Ovary (tissue), 9 donors: Measurements from ENCODE around the gene MRPL2. TPM values are rescaled to one million over a fixed set of nuclear protein-coding genes. Genes with fewer than 3 reads are reported as not detected.

Experiments
- DNase-seq, 5 donors: peaks; one replicate each; pipeline ENCODE4 v3.0.0-alpha.2; 2019 to 2020
- H3K27ac ChIP-seq, 2 donors: fragments of 200-600 bp; one replicate each; pipeline versions ENCODE4 v1.5.1 to v1.8.0; 2019 to 2022
- H3K27me3 ChIP-seq: fragments of 200-600 bp; one replicate; pipeline ENCODE4 v1.8.0; 2022
- H3K36me3 ChIP-seq: fragments of 200-600 bp; sonication (generic); one replicate; pipeline ENCODE4 v1.5.1; 2019
- H3K4me1 ChIP-seq: one replicate; pipeline ENCODE4 v1.8.1; 2013; ENCODE audit warnings: mild to moderate bottlenecking, moderate library complexity; ENCODE audit not compliant: insufficient read depth
- H3K4me3 ChIP-seq: fragments of 200-600 bp; sonication (generic); one replicate; pipeline ENCODE4 v1.5.1; 2017
- H3K9me3 ChIP-seq, 2 donors: fragments of 200-600 bp in 1 of 2; sonication (generic) in 1 of 2; one replicate each; pipeline versions ENCODE4 v1.5.1 to v1.8.1; 2013 to 2019; ENCODE audit warnings: mild to moderate bottlenecking in 1 of 2, moderate library complexity in 1 of 2
- CTCF ChIP-seq, 3 donors: fragments of 450-650 bp in 2 of 3; fragments of 200-600 bp in 1 of 3; IDR thresholded peaks; one replicate each; pipeline versions ENCODE4 v1.5.1 to v1.8.0; 2016 to 2022; ENCODE audit warnings: antibody characterized with exemption in 3 of 3, mild to moderate bottlenecking in 1 of 3
- EP300 ChIP-seq: sonication (generic); formaldehyde crosslinking; IDR thresholded peaks from one replicate; pipeline ENCODE4 v1.6.1; 2017; ENCODE audit warnings: antibody characterized with exemption
- POLR2A ChIP-seq: fragments of 450-650 bp; IDR thresholded peaks from one replicate; pipeline ENCODE4 v1.6.1; 2017; ENCODE audit warnings: antibody characterized with exemption, mild to moderate bottlenecking, moderate library complexity
- WGBS, 3 donors: extraction: QIAGEN DNeasy Blood & Tissue Kit in 1 of 3; methylation state at CpG; one replicate each; pipeline versions ENCODE4 v1.1.5 to v1.1.7; 2013 to 2017; 5-methylcytosine and 5-hydroxymethylcytosine counted together
- intact Hi-C, 4 donors: fragments of 100-400 bp; cut with DNase I; formaldehyde crosslinking; loops; one replicate each; pipeline versions ENCODE4 v1.11.0 to v1.15.1; 2022 to 2023
- polyA plus RNA-seq, 2 donors: library from polyadenylated mRNA; stranded (reverse); fragments of 200-250 nt in 1 of 2; fragments of 350-450 nt in 1 of 2; fragmentation: Illumina TruSeq in 1 of 2; extraction: RNeasy Lipid Tissue Mini Kit (QIAGEN cat#74804) in 1 of 2; gene quantifications; one replicate each; pipeline ENCODE4 v1.2.3, GENCODE V29; 2013 to 2014
- total RNA-seq, 7 donors: library from RNA; depleted of rRNA in 2 of 7; stranded (reverse); fragments of >200 nt in 2 of 7; fragmentation: NEBNext Ultra II Directional in 3 of 7; extraction: Animal tissue kit (Norgen Biotek cat#: 25700) in 3 of 7; gene quantifications; one replicate each; pipeline versions ENCODE4 v1.1.0 to v1.2.4, GENCODE V29; 2016 to 2023
- donor health status: DM: no; HTN: no; CAD: no; lungs with moderate emphysema.
- donor health status: DM: no; HTN: no; CAD: no.
- donor health status: Bipolar disorder and iron deficiency.
- donor health status: DM: yes; HTN: yes; CAD: no.
- donor health status: DM: no; HTN: no; CAD: no.
- donor health status: DM: yes; HTN: yes; CAD: no.

MRPL2 gene
- total and polyA plus RNA-seq, 9 donors, result 11.5 to 56.7 (median 47.3) TPM

- Histone ChIP-seq H3K36me3 (no peaks in the 10 kb centered on the region), H3K9me3 (no peaks in the 10 kb centered on the region), H3K27me3 (no peaks in the 10 kb centered on the region), H3K27ac (no peak overlapping the region), H3K4me1 (no peaks in the 10 kb centered on the region), H3K4me3 (no peak overlapping the region)
- no peak for TF ChIP-seq CTCF (IDR thresholded peaks at IDR 0.05)
- no peak for TF ChIP-seq POLR2A
- TF ChIP-seq EP300, result no peak
- DNase-seq, result no peak
- WGBS, 3 donors, result 68 to 72% (median 71%) methylated on average over 2 of the region's 2 CpGs
- intact Hi-C loops, result no loop called here
Measured at GRCh38 chr6:43034190-43034525, 25.1 kb downstream of the MRPL2 start.

GRCh38 chr6:43033496-43034189 lies 25.6 kb downstream of the MRPL2 start:
- no peak for DNase-seq
- 87 to 93% (median 89%) methylated on average over 2 of the region's 2 CpGs for WGBS, 3 donors
- no peak overlapping the region for H3K27ac ChIP-seq
- H3K27me3 ChIP-seq, result no peaks in the 10 kb centered on the region
- no peaks in the 10 kb centered on the region for H3K9me3 ChIP-seq
- TF ChIP-seq EP300 (no peak), POLR2A (no peak), CTCF (IDR thresholded peaks at IDR 0.05) (no peak)
- H3K36me3 ChIP-seq, result no peaks in the 10 kb centered on the region
- H3K4me1 ChIP-seq, result no peaks in the 10 kb centered on the region
- intact Hi-C loops, result no loop called here
- H3K4me3 ChIP-seq, result no peak overlapping the region

GRCh38 chr6:43032326-43032725 lies 26.9 kb downstream of the MRPL2 start:
- no peaks in the 10 kb centered on the region for H3K9me3 ChIP-seq
- no peaks in the 10 kb centered on the region for H3K27me3 ChIP-seq
- H3K4me3 ChIP-seq, result no peak overlapping the region
- no peak overlapping the region for H3K27ac ChIP-seq
- H3K36me3 ChIP-seq, result no peaks in the 10 kb centered on the region
- DNase-seq, result no peak
- TF ChIP-seq EP300 (no peak), CTCF (IDR thresholded peaks at IDR 0.05) (no peak), POLR2A (no peak)
- no peaks in the 10 kb centered on the region for H3K4me1 ChIP-seq
- 83 to 89% (median 86%) methylated on average over 4 of the region's 4 CpGs for WGBS, 3 donors
- intact Hi-C loops, result no loop called here

- no peak overlapping the region for H3K27ac ChIP-seq
- TF ChIP-seq EP300, result no peak
- no peak for TF ChIP-seq CTCF (IDR thresholded peaks at IDR 0.05)
- TF ChIP-seq POLR2A, result no peak
- no peak for DNase-seq
- H3K27me3 ChIP-seq, result no peaks in the 10 kb centered on the region
- H3K4me1 ChIP-seq, result no peaks in the 10 kb centered on the region
- H3K36me3 ChIP-seq, result no peaks in the 10 kb centered on the region
- 79 to 85% (median 81%) methylated on average over 9 of the region's 9 CpGs for WGBS, 3 donors
- no peak overlapping the region for H3K4me3 ChIP-seq
- intact Hi-C loops, result no loop called here
- no peaks in the 10 kb centered on the region for H3K9me3 ChIP-seq
Measured at GRCh38 chr6:43029120-43029519, 30.1 kb downstream of the MRPL2 start.
